Measurements from ENCODE around the gene XKRX. TPM values are rescaled to one million over a fixed set of nuclear protein-coding genes. Genes with fewer than 3 reads are reported as not detected.

XKRX gene
- total RNA-seq, 1 experiment from 2014 or later, result 1.4 TPM

GRCh38 chrX:100964362-100964761 is 35.6 kb upstream of the XKRX start:
- no peak for TF ChIP-seq CTCF (conservative IDR thresholded peaks at IDR 0.05)
- no peak for TF ChIP-seq EZH2 (IDR thresholded peaks at IDR 0.05; ENCODE audit: low read depth)
- BruUV-seq (replicated peaks), result no TSS peak
- Histone ChIP-seq H3K79me2 (ENCODE audit: low read depth) (no peaks in the 10 kb centered on the region), H3K4me2 (no peak overlapping the region), H2AFZ (no peak overlapping the region), H3K4me3 (no peak overlapping the region), H4K20me1 (ENCODE audit: insufficient read depth) (no peaks in the 10 kb centered on the region), H3K27me3 (ENCODE audit: insufficient read depth, low read depth) (no peaks in the 10 kb centered on the region), H3F3A (ENCODE audit: insufficient read depth, low read depth) (no peaks in the 10 kb centered on the region), H3K9me3 (ENCODE audit: insufficient read depth, low read depth) (no peaks in the 10 kb centered on the region), H3K4me1 (replicated peaks; ENCODE audit: insufficient read depth) (no peaks in the 10 kb centered on the region), H3K27ac (no peak overlapping the region), H3K9me2 (ENCODE audit: insufficient read depth) (no peaks in the 10 kb centered on the region), H3K36me3 (ENCODE audit: low read depth) (no peaks in the 10 kb centered on the region)
- ChIA-PET CTCF (no interaction called here), POLR2A (ENCODE audit: unreplicated experiment) (no interaction called here)
- no peak for DNase-seq
- intact Hi-C loops (cut with micrococcal nuclease; ENCODE audit: unreplicated experiment), result no loop called here

GRCh38 chrX:100962811-100963210 is 34.1 kb upstream of the XKRX start:
- no peaks in the 10 kb centered on the region for H3K79me2 ChIP-seq (ENCODE audit: low read depth)
- intact Hi-C loops (cut with micrococcal nuclease; ENCODE audit: unreplicated experiment), result no loop called here
- H3K27me3 ChIP-seq (ENCODE audit: insufficient read depth, low read depth), result no peaks in the 10 kb centered on the region
- H3K4me2 ChIP-seq, result no peak overlapping the region
- no TSS peak for BruUV-seq (replicated peaks)
- no peaks in the 10 kb centered on the region for H3K9me2 ChIP-seq (ENCODE audit: insufficient read depth)
- no peaks in the 10 kb centered on the region for H3K9me3 ChIP-seq (ENCODE audit: insufficient read depth, low read depth)
- DNase-seq, result no peak
- no peak for TF ChIP-seq CTCF (conservative IDR thresholded peaks at IDR 0.05)
- no peak for TF ChIP-seq EZH2 (IDR thresholded peaks at IDR 0.05; ENCODE audit: low read depth)
- no peaks in the 10 kb centered on the region for H3F3A ChIP-seq (ENCODE audit: insufficient read depth, low read depth)
- H2AFZ ChIP-seq, result no peak overlapping the region
- no peak overlapping the region for H3K27ac ChIP-seq
- no peak overlapping the region for H3K4me3 ChIP-seq
- CTCF ChIA-PET, result no interaction called here
- POLR2A ChIA-PET (ENCODE audit: unreplicated experiment), result no interaction called here
- H3K4me1 ChIP-seq (replicated peaks; ENCODE audit: insufficient read depth), result no peaks in the 10 kb centered on the region
- no peaks in the 10 kb centered on the region for H3K36me3 ChIP-seq (ENCODE audit: low read depth)
- H4K20me1 ChIP-seq (ENCODE audit: insufficient read depth), result no peaks in the 10 kb centered on the region

- H3K27me3 ChIP-seq (ENCODE audit: insufficient read depth, low read depth), result no peaks in the 10 kb centered on the region
- intact Hi-C loops (cut with micrococcal nuclease; ENCODE audit: unreplicated experiment), result no loop called here
- no peaks in the 10 kb centered on the region for H4K20me1 ChIP-seq (ENCODE audit: insufficient read depth)
- no peaks in the 10 kb centered on the region for H3K79me2 ChIP-seq (ENCODE audit: low read depth)
- no peak for DNase-seq
- no peaks in the 10 kb centered on the region for H3K9me2 ChIP-seq (ENCODE audit: insufficient read depth)
- ChIA-PET POLR2A (ENCODE audit: unreplicated experiment) (no interaction called here), CTCF (no interaction called here)
- no peaks in the 10 kb centered on the region for H3K9me3 ChIP-seq (ENCODE audit: insufficient read depth, low read depth)
- H2AFZ ChIP-seq, result no peak overlapping the region
- no peak overlapping the region for H3K27ac ChIP-seq
- no peak overlapping the region for H3K4me2 ChIP-seq
- H3K4me3 ChIP-seq, result no peak overlapping the region
- no TSS peak for BruUV-seq (replicated peaks)
- no peak for TF ChIP-seq CTCF (conservative IDR thresholded peaks at IDR 0.05)
- no peak for TF ChIP-seq EZH2 (IDR thresholded peaks at IDR 0.05; ENCODE audit: low read depth)
- peaks cover 15% of the 10 kb centered on the region for H3K4me1 ChIP-seq (replicated peaks; ENCODE audit: insufficient read depth)
- peaks cover 13% of the 10 kb centered on the region; the same call in 1 of the 2 replicates for H3F3A ChIP-seq (ENCODE audit: insufficient read depth, low read depth)
- no peaks in the 10 kb centered on the region for H3K36me3 ChIP-seq (ENCODE audit: low read depth)
These were observed 19.8 kb upstream of the XKRX start for GRCh38 chrX:100948557-100948956.

Measured in PC-9 (cell line).